Activated CD4-positive, CD25-positive, alpha-beta regulatory T cell treated with anti-CD3 and anti-CD28 coated beads, Interleukin-2, amount 50 U/mL, for 16 hours (primary cell): ENCODE results near the gene AKAP4.

Experiments used
- DNase-seq: peaks from one replicate; pipeline ENCODE4 v3.0.0-alpha.2; 2020; ENCODE audit warnings: low read depth, low spot score

The AKAP4 gene

GRCh38 chrX:50200907-50201306 is at the start of gene AKAP4:
TSS of gene AKAP4 (minus strand) at chrX:50201007. CDS start at chrX:50200889, 118 bp downstream.
- DNase-seq = no peak

GRCh38 chrX:50211510-50211909 is 10.7 kb upstream of the AKAP4 start:
- no peak for DNase-seq

- DNase-seq = no peak
These were observed 5.9 kb upstream of the AKAP4 start for GRCh38 chrX:50206753-50207152.

GRCh38 chrX:50204364-50204899 is 3.6 kb upstream of the AKAP4 start, which contains the start of gene CCNB3:
TSS of gene CCNB3 (plus strand) at chrX:50204765. CDS start at chrX:50285164, 80,399 bp downstream.
- DNase-seq = peak; percentile 30

- DNase-seq = no peak
These were observed 1.7 kb upstream of the AKAP4 start for GRCh38 chrX:50202539-50202938.

- no peak for DNase-seq
These were observed 2.5 kb downstream of the AKAP4 start for GRCh38 chrX:50198348-50198747.

GRCh38 chrX:50188859-50189600 is 11.8 kb downstream of the AKAP4 start:
- no peak for DNase-seq

GRCh38 chrX:50183891-50184290 is 16.9 kb downstream of the AKAP4 start:
- DNase-seq = no peak

- no peak for DNase-seq
These were observed 20.5 kb downstream of the AKAP4 start for GRCh38 chrX:50180073-50180940.

- no peak for DNase-seq
These were observed 31.1 kb downstream of the AKAP4 start for GRCh38 chrX:50169717-50170116.

GRCh38 chrX:50168241-50168687 is 32.5 kb downstream of the AKAP4 start:
- DNase-seq = no peak

- no peak for DNase-seq
These were observed 33.4 kb downstream of the AKAP4 start for GRCh38 chrX:50167366-50167765.

- DNase-seq = no peak
These were observed 35.1 kb downstream of the AKAP4 start for GRCh38 chrX:50165727-50166126.

- DNase-seq = no peak
These were observed 39.7 kb downstream of the AKAP4 start for GRCh38 chrX:50161127-50161526.

- no peak for DNase-seq
These were observed 42.2 kb downstream of the AKAP4 start for GRCh38 chrX:50158593-50158992.

GRCh38 chrX:50157545-50158135 is 43.2 kb downstream of the AKAP4 start:
- no peak for DNase-seq

GRCh38 chrX:50154429-50154828 is 46.4 kb downstream of the AKAP4 start:
- DNase-seq = no peak

GRCh38 chrX:50152456-50152855 is 48.4 kb downstream of the AKAP4 start:
- DNase-seq = no peak

GRCh38 chrX:50147972-50148371 is 52.8 kb downstream of the AKAP4 start:
- DNase-seq = no peak
